ENCODE results near the gene ALPL.

DNA sequence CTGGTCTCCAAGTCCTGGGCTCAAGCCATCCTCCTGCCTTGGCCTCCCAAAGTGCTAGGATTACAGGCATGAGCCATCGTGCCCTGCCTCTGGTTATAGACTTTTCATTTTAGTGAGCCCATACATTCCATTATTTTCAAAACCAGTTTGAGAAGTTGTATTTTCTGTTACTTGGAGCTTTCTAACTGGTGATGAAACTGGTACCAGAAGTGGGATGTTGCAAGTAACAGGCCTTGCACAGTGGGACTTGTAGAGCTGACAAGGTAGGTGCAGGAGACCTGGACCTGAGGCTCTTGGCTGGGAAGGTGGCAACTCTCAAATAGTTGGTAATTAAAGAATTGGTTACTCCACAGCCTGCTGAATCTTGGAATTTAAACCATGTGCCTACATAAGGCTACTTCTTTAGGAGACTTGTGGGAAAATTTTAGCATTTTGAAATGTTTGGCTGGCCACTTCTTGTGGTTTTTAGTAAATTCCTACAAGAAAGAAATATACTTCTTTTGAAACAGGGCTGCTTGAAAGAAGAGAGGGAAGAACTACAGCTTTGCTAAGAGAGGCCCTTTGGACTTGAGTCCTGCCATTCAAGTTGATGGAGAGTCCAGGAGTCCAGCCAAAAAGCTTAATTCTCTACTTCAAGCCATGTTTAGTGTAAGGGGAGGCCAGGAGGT is 9.8 kb upstream of the ALPL start:
- TF ChIP-seq, protein P1, sequence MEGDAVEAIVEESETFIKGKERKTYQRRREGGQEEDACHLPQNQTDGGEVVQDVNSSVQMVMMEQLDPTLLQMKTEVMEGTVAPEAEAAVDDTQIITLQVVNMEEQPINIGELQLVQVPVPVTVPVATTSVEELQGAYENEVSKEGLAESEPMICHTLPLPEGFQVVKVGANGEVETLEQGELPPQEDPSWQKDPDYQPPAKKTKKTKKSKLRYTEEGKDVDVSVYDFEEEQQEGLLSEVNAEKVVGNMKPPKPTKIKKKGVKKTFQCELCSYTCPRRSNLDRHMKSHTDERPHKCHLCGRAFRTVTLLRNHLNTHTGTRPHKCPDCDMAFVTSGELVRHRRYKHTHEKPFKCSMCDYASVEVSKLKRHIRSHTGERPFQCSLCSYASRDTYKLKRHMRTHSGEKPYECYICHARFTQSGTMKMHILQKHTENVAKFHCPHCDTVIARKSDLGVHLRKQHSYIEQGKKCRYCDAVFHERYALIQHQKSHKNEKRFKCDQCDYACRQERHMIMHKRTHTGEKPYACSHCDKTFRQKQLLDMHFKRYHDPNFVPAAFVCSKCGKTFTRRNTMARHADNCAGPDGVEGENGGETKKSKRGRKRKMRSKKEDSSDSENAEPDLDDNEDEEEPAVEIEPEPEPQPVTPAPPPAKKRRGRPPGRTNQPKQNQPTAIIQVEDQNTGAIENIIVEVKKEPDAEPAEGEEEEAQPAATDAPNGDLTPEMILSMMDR (IDR thresholded peaks at IDR 0.05): no peak
- TF ChIP-seq CHD4 (IDR thresholded peaks at IDR 0.05; ENCODE audit: borderline replicate concordance): no peak
- no peak for TF ChIP-seq SMC3 (IDR thresholded peaks at IDR 0.05)
- TF ChIP-seq BHLHE40 (IDR thresholded peaks at IDR 0.05; ENCODE audit: low read depth, low read length): no peak
- no peak for TF ChIP-seq KDM1A (IDR thresholded peaks at IDR 0.05; ENCODE audit: low read depth)
- TF ChIP-seq PHF8 (IDR thresholded peaks at IDR 0.05; ENCODE audit: borderline replicate concordance, low read depth): no peak
- TF ChIP-seq, protein P2, sequence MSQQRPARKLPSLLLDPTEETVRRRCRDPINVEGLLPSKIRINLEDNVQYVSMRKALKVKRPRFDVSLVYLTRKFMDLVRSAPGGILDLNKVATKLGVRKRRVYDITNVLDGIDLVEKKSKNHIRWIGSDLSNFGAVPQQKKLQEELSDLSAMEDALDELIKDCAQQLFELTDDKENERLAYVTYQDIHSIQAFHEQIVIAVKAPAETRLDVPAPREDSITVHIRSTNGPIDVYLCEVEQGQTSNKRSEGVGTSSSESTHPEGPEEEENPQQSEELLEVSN (IDR thresholded peaks at IDR 0.05; ENCODE audit: borderline replicate concordance, low read depth): no peak

Measured in A549 (cell line).